ENCODE data around the gene TFF2. TPM values are rescaled to one million over a fixed set of nuclear protein-coding genes. Genes with fewer than 3 reads are reported as not detected.

TFF2 gene
- total RNA-seq, 1 donor from 2014 or later, result not detected

DNA sequence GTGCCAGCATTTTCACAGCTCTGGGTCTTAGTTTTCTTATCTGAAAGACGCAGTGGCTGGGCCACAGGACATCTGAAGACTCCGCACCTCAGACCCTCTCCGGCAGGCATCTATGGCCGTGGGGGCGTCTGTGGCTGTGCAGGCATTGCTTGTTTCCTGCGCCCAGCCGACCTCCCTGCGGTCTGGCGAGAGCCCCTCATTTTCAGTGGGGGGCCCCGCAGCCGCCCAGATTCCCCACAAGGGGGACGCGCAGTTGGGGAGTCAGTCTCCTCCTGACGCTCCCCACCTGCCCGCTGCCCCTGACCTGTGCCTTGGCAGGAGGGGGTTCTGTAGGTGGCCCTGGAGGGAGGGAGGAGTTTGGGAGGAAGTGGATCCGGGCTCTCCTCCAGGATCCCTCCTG, 19.0 kb upstream of the TFF2 start:
- DNase-seq, result no peak
- TF ChIP-seq, protein P1, sequence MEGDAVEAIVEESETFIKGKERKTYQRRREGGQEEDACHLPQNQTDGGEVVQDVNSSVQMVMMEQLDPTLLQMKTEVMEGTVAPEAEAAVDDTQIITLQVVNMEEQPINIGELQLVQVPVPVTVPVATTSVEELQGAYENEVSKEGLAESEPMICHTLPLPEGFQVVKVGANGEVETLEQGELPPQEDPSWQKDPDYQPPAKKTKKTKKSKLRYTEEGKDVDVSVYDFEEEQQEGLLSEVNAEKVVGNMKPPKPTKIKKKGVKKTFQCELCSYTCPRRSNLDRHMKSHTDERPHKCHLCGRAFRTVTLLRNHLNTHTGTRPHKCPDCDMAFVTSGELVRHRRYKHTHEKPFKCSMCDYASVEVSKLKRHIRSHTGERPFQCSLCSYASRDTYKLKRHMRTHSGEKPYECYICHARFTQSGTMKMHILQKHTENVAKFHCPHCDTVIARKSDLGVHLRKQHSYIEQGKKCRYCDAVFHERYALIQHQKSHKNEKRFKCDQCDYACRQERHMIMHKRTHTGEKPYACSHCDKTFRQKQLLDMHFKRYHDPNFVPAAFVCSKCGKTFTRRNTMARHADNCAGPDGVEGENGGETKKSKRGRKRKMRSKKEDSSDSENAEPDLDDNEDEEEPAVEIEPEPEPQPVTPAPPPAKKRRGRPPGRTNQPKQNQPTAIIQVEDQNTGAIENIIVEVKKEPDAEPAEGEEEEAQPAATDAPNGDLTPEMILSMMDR (IDR thresholded peaks at IDR 0.05; ENCODE audit: borderline replicate concordance), result no peak
- no peak overlapping the region for H3K4me3 ChIP-seq
- H3K27ac ChIP-seq (replicated peaks), result no peak overlapping the region
- intact Hi-C loops (cut with micrococcal nuclease), result no loop called here
- no peaks in the 10 kb centered on the region for H3K9me3 ChIP-seq (replicated peaks)
- H3K4me1 ChIP-seq, result no peaks in the 10 kb centered on the region
- peaks cover 88% of the 10 kb centered on the region for H3K27me3 ChIP-seq (ENCODE audit: low read depth)
- no peaks in the 10 kb centered on the region for H3K36me3 ChIP-seq

- Histone ChIP-seq H3K4me1 (no peaks in the 10 kb centered on the region), H3K27me3 (ENCODE audit: low read depth) (peaks cover 88% of the 10 kb centered on the region), H3K9me3 (replicated peaks) (no peaks in the 10 kb centered on the region), H3K27ac (replicated peaks) (no peak overlapping the region), H3K4me3 (no peak overlapping the region), H3K36me3 (no peaks in the 10 kb centered on the region)
- intact Hi-C loops (cut with micrococcal nuclease), result no loop called here
- TF ChIP-seq, protein P1 (IDR thresholded peaks at IDR 0.05; ENCODE audit: borderline replicate concordance), result no peak
- DNase-seq, result no peak
These were observed 16.8 kb upstream of the TFF2 start for GRCh38 chr21:42367367-42368165.

DNA sequence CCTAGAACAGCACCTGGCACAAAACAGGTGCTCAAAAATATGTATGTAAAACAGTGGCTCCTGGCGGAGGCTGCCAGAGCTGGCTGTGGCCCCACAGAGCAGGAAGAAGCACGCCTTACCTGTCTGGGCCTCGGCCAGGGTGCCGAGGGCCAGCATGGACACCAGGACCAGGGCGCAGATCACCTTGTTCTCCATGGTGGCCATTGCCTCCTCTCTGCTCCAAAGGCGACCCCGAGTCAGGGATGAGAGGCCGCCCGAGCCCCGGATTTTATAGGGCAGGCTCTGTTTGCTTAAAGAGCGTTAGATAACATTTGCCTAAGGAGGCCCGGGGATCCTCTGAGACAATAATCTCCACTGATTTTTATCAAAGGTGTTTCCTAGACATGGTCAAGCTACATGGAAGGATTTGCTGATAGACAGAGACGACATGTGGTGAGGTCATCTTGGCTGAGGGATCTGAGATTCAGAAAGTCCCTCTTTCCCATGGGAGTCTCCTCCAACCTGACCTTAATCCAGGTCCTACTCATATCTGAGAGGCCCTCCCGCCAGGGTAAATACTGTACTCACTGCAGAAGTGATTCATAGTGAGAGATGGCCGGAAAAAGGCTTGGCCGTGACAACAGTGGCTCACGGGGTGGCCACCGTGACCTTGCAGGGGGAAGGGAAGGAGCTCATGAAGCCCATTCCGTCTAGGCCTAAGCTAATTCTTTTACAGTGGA, 15.7 kb upstream of the TFF2 start, which contains the start of gene TFF1:
TSS of gene TFF1 (minus strand) at position 244 of the 719 bp plus-strand sequence. CDS start at position 204, 40 bp downstream.
- DNase-seq, result no peak
- TF ChIP-seq, protein P1 (IDR thresholded peaks at IDR 0.05; ENCODE audit: borderline replicate concordance), result no peak
- H3K27ac ChIP-seq (replicated peaks), result no peak within 1 kb of the TSS
- no peaks in the 10 kb centered on the region for H3K9me3 ChIP-seq (replicated peaks)
- intact Hi-C loops (cut with micrococcal nuclease), result no loop called here
- H3K4me1 ChIP-seq, result no peaks in the 10 kb centered on the region
- H3K27me3 ChIP-seq (ENCODE audit: low read depth), result peaks cover 96% of the 10 kb centered on the region
- no peaks in the 10 kb centered on the region for H3K36me3 ChIP-seq
- H3K4me3 ChIP-seq, result no peak within 1 kb of the TSS

DNA sequence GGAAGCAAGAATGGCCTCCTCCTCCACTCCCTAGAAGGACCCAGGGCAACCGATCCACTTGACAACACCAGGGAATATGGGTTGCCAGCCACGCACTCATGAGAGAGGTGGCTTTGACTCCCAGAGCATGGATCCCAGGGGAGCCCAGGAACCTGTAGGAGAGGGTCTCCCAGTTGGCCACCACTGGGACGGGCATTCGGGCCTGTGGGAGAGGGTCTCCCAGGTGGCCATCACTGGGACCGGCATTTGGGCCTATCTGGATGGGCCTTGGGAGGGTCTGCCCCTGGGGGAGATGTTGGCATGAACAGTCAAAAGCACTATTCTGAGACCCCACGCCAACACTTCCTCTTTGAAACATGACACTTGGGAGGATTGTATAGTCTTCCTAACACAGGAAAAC, 15.0 kb upstream of the TFF2 start:
- intact Hi-C loops (cut with micrococcal nuclease), result no loop called here
- Histone ChIP-seq H3K4me3 (no peak overlapping the region), H3K9me3 (replicated peaks) (no peaks in the 10 kb centered on the region), H3K27ac (replicated peaks) (no peak overlapping the region), H3K36me3 (no peaks in the 10 kb centered on the region), H3K27me3 (ENCODE audit: low read depth) (peaks cover 96% of the 10 kb centered on the region), H3K4me1 (no peaks in the 10 kb centered on the region)
- no peak for DNase-seq
- TF ChIP-seq, protein P1 (IDR thresholded peaks at IDR 0.05; ENCODE audit: borderline replicate concordance), result no peak

- Histone ChIP-seq H3K4me1 (no peaks in the 10 kb centered on the region), H3K27ac (replicated peaks) (no peak overlapping the region), H3K27me3 (ENCODE audit: low read depth) (peaks cover 95% of the 10 kb centered on the region), H3K36me3 (no peaks in the 10 kb centered on the region), H3K4me3 (no peak overlapping the region), H3K9me3 (replicated peaks) (peaks cover 6% of the 10 kb centered on the region)
- intact Hi-C loops (cut with micrococcal nuclease), result no loop called here
- TF ChIP-seq, protein P1 (IDR thresholded peaks at IDR 0.05; ENCODE audit: borderline replicate concordance), result no peak
- no peak for DNase-seq
These were observed 13.6 kb upstream of the TFF2 start for GRCh38 chr21:42364304-42364865.

All from left ventricle myocardium inferior (tissue), 1 donor.